GM10847 (cell line): ENCODE results near the gene MBTPS1.

ENCODE experiments used
- POLR2A ChIP-seq: IDR thresholded peaks from 2 replicates; pipeline ENCODE4 v1.6.1; 2011; ENCODE audit not compliant: insufficient read length; ENCODE audit errors: extremely low read depth

Gene MBTPS1

DNA sequence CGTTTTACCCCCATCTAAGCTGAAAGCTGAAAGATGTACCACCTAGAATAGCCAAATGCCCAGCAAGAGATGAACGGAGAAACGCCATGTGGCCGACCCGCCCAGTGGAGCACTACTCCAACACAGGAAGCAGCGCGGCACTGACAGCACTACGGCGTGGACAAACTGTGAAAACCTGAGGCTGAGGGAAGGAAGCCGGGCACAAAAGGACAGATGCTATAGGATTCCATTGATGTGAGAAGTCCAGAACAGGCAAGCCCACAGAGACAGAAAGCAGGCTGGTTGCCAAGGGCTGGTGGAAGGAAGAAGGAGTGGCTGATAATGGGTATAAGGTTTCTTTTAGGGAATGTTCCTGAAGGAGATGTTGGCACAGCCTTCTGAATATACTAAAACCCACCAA, 44.7 kb downstream of the MBTPS1 start:
- no peak for TF ChIP-seq POLR2A

DNA sequence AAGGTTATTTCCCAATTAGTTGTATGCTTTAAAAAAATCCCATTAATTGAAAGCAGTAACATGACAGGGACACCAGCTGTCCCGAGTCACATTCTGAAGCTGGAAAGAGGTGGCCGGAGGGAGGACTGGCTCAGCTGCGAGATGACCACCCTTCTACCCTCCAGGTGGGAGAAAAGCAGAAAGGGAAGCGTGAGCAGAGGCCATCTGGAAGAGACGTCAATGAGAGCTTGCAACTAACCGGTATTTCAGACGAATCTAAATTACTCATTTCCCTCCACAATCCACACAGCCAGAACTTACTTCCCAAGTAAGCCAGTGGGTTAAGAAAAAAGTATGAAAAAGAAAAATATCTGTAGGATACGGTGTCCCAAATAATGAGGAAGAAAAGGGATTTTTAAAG, 45.6 kb downstream of the MBTPS1 start:
- no peak for TF ChIP-seq POLR2A

DNA sequence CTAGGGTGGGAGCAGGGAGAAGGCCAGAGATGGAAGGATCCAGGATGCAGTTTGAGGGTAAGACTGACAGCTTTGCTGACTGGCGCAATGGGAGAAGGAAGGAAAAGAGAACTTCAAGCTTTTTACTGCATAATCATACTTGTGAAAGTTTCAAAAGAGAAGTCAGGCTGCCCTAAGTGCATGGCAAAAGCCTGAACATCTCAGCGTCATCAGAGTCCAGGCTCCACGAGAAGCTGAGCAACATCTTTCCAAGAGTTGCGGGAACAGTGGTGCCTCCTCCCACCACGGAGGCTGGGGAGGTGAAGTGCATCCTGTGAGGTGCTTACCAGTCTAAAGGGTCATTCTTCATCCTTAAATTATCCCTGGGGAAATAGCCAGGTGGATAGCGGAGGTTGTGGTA, 47.2 kb downstream of the MBTPS1 start:
- no peak for TF ChIP-seq POLR2A

DNA sequence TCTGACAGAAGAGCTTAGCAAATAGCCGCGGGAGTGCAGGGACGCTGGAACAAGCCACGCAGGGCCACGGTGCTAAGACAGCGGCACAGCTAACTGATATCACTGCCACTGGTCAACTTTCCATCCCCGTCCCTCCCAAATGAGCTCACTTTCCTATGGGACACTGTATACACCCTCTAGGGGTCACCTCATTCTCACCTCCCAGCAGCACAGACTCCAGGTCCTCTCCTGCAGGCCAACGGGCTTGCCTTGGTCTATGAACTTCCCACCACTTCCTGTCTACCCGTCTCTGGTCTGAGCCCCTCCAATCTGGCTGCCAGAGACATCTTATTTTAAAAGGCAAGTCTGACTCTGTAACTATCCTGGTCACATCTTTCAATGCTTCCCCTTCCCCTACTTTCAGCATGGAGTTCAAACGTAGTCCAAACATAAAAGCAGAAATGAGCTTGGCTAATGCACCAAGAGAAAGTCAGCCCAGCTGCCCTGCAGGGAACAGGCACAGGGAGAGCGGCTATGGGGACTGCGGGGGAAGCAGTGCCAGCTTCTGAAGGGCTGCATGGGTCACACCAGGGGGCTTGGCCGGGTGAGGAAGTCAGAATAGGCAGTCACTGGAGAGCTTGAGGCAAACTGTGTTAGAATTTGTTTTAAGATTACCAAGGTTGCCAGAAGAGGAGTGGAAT, 47.8 kb downstream of the MBTPS1 start:
- no peak for TF ChIP-seq POLR2A

DNA sequence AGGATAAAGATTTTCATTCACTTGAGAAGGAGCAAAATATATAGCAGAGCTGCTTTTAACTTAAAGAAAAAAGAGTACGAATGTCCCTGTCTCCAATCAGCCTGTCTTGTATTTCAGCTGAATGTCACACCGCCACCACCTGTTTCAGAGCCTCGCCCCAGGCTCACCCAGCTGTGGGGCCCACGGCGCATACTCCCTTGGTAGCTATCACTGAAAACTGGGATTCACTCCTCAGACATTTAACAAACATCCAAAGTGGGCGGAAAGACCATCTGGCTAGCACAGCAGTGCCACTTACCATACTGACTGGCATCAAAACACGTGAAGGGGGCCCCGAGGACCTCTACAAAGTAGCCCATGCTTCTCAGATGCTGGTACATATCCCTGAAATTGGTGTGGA, 48.7 kb downstream of the MBTPS1 start:
- no peak for TF ChIP-seq POLR2A

DNA sequence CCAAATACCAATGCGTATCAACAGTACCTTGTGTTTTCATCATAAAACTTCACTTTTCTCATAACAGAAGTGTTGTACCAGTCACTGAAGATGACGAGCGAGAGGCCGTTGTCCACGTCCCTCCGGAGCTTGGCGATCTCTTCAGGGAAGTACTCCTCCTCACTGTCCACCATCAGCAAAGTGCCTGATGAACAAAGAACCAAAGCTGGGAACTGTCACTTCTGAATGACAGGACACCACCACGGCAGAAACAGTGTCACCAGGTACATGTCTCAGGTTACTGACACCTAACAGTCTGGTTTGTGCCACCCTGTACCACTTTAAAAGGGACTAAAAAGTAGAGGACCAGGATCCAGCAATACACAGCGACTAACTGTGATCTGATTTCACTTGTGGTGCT, 49.1 kb downstream of the MBTPS1 start:
- no peak for TF ChIP-seq POLR2A

DNA sequence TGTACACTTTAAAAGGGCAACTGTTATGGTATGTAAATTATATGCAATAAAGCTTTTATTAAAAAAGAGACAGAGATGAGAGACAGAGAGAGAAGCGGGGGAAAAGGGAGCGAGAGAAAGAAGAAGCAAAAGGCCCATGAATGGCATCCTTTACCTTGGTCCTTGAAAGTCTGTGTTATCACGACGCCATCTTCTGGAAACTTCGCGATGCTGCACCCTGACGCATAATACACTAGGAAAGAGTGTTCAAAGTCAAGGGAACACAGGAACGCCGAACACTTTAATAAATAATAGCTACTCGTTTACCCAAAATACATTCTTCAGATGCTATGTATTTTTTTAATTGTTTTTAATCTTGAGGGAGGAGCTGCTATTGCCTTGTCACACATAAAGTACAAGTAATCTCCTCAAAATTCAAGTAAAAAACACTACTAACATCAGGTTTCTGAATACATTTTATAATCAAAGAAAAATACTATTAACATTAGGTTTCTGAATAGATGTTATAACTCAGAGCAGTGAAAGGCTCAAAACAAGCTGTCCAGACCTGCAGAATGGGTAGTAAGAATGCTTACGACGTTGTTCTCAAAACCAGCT, 51.1 kb downstream of the MBTPS1 start:
- no peak for TF ChIP-seq POLR2A

DNA sequence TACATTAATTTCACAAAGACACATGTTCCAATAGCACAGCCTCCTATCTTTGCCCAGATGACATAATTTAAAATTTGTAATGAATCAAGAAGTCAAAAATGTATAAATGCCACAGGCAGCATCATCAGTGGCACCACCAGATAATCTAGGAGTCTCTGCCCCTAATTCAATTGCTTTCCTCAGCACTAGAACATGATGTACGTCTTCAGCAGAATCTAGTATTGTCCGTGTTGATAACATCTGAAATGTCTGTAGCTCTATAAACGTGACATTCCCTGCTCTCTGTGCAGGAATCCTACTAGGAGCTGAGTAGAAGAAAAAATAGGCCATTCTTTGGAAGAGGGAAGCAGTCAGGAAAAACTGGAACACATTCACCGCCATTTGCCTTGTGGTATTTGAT, 52.8 kb downstream of the MBTPS1 start:
- TF ChIP-seq POLR2A: no peak

DNA sequence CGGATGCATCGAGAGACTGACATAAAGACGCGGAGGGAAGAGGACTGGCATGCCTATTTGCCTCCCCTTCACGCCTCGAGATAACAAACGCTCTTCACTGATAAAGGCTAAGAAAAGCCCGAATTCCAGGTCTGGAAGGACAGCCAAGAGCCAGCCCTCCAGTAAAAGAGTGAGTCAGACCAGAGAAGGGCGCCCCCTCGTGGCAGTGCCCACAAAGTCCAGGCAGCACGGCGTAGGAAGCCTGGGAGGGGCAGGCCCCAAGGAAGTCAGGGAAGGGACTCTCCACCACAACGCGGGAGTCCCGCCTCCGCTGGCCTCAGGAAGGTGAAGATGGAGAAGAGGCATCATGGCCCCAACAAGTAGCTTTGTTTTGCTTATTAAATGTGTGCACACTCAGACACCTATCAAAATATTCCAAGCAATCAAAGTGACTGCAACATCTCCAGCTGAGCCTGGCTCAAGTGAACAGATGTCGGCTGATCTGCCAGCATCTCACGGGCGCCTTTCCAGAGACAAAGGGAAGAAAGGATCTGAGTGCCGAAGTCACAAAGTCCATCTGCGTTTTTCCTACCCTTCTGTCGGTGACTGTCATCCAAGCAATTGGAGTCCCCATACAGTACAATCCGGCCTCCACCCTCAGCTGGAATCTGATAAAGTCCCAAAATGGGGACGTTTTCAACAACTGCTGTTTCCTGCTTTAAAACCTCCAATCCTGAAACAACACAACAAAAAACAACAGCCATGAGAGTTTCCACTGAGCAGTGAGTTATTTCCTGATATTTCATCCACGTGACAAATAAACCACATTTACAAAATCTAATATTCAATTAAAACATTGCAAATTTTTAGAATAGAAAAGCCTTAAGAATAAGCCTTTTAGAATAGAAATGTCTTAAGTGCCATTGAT, 53.8 kb downstream of the MBTPS1 start:
- TF ChIP-seq POLR2A: no peak

DNA sequence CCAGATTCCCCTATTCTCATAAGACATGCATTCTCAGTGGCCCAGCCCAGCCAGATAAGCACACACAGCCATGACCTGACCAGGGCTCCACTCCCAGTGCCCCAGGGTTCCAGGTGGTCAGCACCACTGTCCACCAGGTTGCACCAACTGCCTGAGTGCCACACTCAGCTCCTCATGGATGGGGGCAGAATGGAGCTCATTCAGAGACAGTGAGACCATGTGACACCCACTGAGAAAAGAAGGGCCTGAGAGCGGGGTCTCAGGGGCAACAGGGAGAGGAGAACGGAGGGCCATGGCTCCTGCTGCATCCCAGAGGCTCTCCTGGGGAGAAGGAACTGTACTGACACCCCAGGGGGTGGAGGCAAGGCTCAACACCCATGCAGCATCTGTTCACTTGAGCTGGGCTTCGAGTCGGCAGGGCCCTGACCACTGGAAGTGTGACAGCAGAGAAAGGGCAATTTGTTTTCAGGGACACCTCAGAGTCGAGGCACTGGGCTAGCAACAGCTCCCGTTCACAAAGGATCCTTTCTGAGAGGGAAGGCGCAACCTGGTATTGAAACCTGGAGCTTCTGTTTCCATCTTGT, 55.4 kb downstream of the MBTPS1 start:
- TF ChIP-seq POLR2A: no peak

DNA sequence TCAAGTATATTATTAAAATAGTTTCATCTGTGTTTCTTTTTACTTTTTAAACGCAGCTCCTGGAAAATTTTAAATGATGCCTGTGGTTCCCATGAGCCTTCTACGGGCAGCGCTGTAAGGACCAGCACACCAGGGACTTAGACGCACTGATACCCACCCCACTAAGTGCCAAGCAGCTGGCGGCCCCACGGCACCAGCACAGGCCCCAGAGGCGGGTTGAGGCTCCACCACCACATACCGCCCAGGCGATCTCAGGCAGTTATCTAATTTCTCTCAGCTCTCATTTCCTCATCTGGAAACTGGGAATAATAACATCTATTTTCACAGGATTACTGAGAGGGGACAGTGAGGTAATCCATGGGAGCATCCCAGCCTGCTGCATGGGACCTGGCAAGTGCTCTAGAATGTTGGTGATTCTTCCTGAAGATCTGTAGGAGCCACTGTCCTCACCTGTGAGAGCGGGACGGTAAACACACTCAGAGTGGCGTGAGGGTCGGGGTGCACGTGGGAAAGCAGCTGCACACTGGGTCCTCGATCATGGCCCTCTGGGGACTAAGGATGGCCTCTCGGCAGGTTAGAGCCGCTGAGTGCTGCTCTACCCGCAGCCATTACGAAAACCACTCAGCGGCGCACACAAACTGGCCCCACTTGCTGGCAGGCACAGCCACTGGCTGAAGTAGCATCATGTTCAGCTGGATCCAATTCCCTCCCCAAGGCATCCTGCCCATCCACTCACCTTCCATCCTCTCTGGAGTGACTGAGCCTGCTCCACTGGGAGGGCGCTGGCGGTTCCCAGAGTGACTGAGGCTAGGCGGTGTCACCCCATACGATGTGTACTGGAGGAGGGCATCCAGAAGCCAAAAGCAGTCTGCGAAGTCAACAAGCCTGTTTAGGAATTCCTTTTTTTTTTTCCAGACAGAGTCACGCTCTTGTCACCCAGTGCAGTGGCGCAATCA, 56.5 kb downstream of the MBTPS1 start:
- no peak for TF ChIP-seq POLR2A

DNA sequence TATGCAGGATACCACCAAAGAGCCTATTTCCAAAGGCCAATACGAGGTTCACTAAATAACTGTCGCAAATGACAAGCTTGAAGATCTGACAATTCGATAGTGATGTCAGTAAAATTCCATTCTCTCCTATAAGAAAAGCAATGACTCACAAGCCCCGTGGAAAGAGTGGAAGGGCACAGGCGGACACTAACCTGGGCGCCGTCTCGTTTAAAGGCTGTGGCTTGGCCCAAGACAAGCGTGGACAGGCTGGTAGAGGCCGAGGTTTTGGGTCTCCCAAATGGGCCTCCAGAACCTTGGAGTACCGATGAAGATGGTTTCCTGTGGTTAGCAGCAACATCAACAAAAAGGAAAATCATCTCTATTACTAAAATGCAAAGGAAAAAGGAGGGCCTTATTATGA, 57.6 kb downstream of the MBTPS1 start:
- TF ChIP-seq POLR2A: no peak

DNA sequence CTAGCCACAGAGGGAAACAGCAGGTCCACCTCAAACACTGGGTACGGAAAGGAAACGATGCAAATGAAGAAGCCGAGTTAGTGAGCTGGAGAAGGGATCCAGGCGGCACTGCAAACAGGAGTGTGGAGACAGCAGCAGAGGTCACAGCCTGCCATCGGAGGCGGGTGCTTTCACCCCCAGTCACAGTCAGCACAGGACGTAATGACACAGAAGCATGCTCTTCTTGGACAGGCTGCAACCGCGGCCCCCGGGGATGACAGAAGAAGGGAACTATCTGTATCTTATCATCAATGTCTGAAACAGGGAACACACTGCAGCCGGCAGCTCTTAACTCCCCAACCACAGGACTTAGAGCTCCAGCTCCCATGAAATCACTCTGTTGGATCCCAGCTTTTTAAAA, 58.1 kb downstream of the MBTPS1 start:
- TF ChIP-seq POLR2A: no peak

DNA sequence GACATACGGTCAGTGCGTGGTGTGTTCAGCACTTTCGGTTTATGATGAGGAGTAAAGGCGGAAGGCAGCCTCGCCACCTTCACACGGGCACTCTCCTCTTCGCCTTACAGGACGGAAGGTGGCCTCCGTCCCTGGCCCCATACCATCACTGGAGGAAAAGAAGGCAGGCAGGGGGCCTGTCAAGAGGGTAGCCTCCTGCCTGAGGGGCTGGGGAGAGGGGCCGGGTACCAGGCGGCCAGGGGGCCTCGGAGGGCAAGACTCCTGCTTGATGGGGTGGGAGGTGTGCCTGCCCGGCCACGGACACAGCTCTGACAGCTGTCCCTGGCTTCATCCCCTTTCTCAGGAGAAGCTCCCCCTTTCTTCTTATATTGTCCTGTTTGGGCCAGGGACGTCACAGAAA, 58.5 kb downstream of the MBTPS1 start:
- no peak for TF ChIP-seq POLR2A

DNA sequence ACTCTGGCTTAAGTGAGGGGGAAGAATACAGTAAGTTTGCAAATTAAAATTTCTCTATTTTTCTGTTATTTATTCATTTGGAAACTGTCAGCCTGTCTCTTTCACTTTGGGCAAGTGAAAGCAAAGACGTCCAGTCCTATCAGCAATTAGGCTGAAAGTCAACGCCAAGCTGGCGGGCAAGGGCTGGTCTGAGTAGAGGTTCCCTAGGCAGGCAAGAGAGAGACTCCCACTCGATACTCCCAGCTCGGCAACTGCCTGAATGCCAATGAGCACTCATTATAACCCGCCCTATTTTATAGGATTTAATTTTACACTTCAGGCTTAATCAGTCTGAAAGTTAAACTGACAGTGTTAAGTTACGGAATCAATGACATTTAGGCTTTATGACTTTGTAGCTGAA, 59.8 kb downstream of the MBTPS1 start:
- no peak for TF ChIP-seq POLR2A
